RPMI8226 (cell line): ENCODE results near the gene PI16.

ENCODE experiments used
- DNase-seq: peaks from one replicate; pipeline ENCODE4 v3.0.0-alpha.2; 2015

PI16 gene

DNA sequence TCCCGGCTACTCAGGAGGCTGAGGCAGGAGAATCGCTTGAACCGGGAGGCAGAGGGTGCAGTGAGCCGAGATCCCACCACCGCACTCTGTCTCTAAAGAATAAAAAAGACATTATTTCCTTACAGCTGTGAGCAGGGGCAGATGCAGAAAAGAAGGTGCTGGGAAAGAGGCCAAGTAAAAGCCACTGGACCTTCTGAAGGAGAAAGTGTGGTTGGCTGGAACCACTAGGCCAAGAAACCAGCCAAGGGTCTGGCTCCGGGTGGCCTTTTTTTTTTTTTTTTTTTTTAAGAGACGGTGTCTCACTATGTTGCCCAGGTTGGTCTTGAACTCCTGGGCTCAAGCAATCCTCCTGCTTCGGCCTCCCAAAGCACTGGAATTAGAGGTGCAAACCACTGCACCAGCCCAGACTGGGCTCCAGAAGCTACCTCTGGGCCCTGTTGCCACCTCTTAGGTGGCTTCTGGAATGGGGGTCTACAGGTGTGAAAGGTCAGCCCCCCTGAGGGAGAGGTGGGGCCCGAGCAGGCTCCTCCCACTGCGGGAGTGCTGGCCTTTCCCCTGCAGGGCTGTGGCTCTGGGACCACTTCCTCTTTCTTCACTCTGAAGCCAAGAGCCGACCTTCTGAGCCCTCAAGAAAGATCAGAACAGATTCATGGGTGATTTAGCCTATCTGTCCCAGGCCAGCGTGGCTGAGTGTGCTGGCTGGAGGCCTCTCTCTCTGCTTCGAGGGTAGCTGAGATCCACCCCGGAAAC lies 50.7 kb downstream of the PI16 start, which contains the start of gene FGD2:
Gene FGD2 (plus strand): TSS at position 595 of the 750 bp plus-strand sequence. CDS start 163 bp downstream, outside the sequence.
- peak; percentile 82 for DNase-seq

DNA sequence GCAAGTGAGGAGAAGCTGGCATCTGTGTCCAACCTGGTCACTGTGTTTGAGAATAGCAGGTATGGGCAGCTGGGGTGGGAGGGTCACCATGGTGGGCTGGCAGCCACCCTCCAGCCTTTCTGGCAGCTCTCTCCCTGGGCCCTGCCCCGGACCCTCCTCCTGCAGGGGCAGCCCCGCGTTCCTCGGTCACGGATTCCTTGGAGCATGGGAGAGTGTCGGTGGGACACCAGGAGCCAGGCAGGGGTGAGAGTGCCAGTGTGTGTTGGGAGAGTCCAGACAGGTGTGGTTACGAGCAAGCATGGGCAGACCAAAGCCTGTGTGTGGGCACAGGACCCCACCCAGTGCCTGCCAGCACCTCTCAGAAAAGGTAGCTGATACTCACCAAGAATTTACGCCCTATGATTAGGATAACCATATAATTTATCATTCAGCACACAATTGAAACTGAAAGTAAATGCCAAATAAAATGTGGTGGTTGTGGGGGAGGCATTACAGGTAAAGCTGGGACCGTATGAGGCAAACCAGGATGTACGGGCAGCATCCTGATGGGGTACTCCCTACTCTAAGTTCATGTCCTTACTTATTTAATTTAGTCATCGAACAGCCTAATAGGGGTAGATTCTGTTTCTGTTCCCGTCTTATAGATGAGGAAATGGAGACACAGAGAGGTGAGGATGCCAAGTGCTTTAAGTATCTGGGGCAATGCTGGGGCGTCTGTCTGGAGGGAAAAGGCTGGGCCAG lies 51.5 kb downstream of the PI16 start:
- no peak for DNase-seq

DNA sequence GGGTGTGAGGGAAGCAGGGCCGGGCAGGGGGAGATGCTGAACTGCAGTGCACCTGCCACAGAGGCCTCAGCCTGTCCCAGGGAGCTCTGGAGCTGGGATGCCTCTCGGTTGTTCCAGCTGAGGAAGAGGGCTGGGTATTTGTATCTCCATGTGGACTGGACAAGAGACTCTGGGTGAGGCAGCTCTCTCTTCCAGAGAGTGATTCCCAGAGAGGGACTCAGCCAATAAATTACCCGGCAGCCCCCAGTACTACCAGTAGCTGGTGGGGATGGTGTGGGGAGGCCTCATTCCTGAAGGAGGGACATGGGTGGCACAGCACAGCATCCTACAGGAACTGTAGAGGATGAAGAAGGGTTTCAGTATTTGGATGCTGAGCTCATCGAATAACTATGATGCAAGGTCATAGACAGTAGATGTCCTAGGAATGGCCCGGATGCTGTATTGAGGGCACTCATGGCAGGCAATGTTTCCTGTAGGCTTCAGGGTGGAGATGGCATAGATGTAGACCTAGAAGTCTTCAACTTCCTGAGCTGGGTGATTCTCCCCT lies 52.3 kb downstream of the PI16 start:
- DNase-seq, result no peak

DNA sequence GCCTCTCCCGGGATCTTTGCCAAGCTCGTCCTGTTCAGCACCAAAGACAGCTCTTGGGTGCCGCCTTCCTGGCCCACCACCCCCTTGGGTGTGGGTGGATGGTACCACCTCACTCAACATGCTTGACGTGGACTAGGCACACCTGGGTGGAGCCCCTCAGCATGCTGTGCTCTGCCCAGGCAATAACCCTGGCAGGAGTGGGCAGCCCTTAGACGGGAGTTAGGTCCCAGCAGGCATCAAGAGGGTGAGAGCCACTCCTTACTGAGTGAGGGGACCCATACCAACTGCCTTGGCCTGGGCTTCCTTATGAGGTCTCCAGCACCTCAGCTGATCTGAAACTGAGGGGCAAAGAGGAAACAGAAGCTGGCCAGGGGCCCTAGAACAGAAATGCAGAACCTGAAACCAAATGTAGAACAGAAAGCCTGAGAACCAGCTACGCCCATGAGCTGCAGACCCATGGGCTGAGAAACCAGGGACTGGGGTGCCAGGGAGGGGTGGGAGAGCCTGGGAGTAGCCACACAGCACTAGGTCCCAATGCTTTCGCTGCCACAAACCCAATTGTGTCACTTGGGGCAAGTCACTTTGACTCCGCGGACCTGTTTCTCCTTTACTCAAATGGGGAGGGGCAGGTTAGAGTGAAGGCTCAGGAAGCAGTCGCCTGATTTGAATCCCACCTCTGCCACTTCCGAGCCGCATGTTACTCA lies 53.0 kb downstream of the PI16 start:
- DNase-seq, result peak; percentile 51

DNA sequence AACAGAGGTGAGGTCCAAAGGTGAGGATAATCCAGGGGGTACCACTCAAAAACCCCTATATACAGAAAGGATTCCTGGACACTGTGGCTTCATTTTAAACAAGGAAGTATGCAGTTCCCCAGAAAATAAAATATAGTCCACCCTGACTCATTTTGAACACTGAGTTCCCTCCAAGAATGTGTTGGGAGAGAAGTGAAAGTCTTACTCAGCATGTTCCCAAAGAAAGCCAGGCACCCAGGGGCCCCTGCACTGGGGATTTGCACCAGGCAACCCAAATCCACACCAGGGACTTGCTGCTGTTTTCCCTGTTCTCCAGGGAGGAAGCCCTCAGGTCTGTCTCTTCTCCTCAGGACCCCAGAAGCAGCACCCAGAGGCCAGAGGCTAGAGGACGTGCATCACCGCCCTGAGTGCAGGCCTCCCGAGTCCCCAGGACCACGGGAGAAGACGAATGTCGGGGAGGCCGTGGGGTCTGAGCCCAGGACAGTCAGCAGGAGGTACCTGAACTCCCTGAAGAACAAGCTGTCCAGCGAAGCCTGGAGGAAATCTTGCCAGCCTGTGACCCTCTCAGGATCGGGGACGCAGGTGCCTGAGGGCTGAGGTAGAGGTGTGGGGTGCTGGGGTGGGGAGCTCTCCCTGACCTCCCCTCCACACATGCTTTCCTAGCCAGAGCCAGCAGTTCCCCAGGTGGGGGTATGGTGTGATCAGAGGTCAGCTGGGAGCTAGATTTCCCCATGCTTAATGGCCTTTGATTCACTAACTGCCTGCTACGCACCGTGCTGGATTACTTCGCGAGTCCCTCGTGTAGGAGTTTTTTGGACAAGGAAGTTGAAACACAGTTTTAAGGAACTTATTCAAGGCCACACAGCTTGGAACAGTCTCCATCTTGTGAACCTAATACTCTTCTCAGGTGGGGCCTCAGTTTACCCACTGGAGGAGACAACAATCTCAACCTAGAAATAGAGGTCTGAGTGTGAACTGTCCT lies 54.2 kb downstream of the PI16 start:
- no peak for DNase-seq

DNA sequence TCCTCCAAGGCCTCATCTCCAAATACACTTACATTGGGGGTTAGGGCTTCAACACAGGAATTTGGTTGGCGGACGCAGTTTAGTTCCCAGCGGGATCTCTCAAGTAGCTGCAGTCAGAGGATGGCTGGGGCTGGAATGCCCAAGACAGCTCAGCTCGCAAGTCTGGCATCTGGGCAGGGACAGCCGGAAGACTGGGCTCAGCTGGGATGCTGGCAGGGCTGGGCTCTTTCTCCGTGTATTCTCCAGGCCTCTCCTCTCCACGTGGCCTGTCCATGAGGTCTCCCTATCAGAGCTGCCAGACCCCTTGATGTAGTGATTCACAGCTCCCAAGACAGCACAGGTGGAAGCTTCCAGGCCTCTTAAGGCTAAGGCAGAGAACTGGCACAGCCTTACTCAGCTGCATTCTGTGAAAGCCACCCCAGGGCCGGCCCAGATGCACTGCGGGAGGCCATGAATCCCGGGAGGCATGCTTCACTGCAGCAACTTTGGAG lies 55.9 kb downstream of the PI16 start:
- DNase-seq, result no peak

DNA sequence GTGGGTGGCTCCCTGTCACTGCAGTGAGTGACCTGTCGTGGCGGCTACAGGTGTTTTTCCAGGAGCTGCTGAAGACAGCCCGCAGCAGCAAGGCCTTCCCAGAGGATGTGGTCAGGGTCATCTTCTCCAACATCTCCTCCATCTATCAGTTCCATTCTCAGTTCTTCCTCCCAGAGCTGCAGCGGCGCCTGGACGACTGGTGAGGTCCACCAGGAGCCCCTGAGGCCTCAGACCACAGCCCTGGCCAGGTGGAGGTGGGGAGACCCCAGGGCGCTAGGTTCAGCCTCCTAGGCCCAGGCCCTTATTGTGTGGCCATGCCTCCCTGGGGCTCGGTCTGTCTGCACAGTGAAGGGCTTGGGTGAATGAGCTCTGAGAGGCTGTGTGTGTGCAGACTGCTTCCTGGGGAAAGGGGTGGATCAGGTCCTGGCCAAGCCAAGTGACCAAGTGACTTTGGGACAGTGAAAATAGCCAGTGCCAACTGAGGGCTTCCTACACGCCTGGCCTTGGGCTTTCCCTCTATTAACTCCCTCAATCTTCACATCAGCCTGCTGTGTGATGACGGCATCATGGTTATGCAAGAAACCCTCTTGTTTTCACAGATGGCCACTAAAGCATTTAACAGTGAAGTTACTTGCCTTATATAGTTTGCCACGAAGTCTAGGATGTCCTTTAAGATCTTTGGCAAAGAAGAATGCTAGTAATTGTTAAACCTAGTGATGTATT lies 57.3 kb downstream of the PI16 start:
- DNase-seq, result no peak

DNA sequence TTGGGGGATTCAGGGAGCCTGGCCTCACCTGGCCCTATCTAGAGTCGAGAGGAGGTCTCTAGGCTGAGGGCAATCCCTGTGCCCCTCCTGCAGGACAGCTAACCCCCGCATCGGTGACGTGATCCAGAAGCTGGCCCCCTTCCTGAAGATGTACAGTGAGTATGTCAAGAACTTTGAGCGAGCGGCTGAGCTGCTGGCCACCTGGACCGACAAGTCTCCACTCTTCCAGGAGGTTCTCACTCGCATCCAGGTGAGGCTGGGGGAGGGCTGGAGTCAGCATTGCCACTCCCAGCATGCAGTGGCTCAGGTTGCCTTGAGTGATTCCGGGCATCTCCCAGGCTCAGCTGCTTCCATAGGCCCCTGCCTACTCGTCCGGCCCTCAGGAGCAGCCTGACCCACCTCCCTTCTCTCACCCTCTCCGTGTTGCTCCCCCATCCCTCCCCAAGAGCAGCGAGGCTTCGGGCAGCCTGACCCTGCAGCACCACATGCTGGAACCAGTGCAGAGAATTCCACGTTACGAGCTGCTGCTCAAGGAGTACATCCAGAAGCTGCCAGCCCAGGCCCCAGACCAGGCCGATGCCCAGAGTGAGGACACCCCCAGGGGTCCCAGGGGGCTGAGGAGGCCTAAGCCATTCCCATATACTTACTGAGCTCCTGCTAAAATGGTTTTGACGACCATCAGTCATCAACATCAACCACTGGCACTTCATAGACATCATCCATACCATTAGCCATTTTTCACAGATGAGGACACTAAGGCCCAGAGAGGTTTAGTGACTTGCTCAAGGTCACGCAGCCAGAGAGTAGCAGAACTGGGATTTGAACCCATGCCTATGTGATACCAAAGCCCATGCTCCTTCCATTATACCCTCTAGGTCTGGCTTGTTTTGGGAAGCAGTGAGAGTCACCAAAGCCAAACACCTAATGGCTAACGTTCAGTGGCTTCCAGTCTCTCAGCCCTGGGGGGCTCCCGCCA lies 59.3 kb downstream of the PI16 start:
- no peak for DNase-seq
